Measurements from ENCODE around the gene FUT8.

Gene FUT8

GRCh38 chr14:65594153-65594881 is 181.8 kb downstream of the FUT8 start:
- DNase-seq (ENCODE audit: extremely low read depth, low read depth), result no peak
- no peak for TF ChIP-seq CTCF (IDR thresholded peaks at IDR 0.05; ENCODE audit: low read depth, low read length)

GRCh38 chr14:65594882-65595237 is 182.3 kb downstream of the FUT8 start:
- TF ChIP-seq CTCF (IDR thresholded peaks at IDR 0.05; ENCODE audit: low read depth, low read length), result no peak
- no peak for DNase-seq (ENCODE audit: extremely low read depth, low read depth)

- DNase-seq (ENCODE audit: extremely low read depth, low read depth), result no peak
- no peak for TF ChIP-seq CTCF (IDR thresholded peaks at IDR 0.05; ENCODE audit: low read depth, low read length)
Observed at GRCh38 chr14:65599375-65599774, 186.8 kb downstream of the FUT8 start.

- no peak for DNase-seq (ENCODE audit: extremely low read depth, low read depth)
- TF ChIP-seq CTCF (IDR thresholded peaks at IDR 0.05; ENCODE audit: low read depth, low read length), result no peak
Observed at GRCh38 chr14:65600742-65601141, 188.2 kb downstream of the FUT8 start.

GRCh38 chr14:65604535-65604934 is 192.0 kb downstream of the FUT8 start:
- DNase-seq (ENCODE audit: extremely low read depth, low read depth), result no peak
- TF ChIP-seq CTCF (IDR thresholded peaks at IDR 0.05; ENCODE audit: low read depth, low read length), result no peak

- DNase-seq (ENCODE audit: extremely low read depth, low read depth), result no peak
- TF ChIP-seq CTCF (IDR thresholded peaks at IDR 0.05; ENCODE audit: low read depth, low read length), result peak; percentile 19
Observed at GRCh38 chr14:65604936-65605335, 192.4 kb downstream of the FUT8 start.

GRCh38 chr14:65606460-65606859 is 193.9 kb downstream of the FUT8 start:
- TF ChIP-seq CTCF (IDR thresholded peaks at IDR 0.05; ENCODE audit: low read depth, low read length), result no peak

More at GRCh38 chr14:65606460-65606859, 193.9 kb downstream of the FUT8 start:
- DNase-seq (ENCODE audit: extremely low read depth, low read depth), result no peak
